Body of pancreas (tissue), 4 donors: ENCODE results near the gene ANKUB1.

ENCODE experiments used
- POLR2A ChIP-seq, 3 donors: fragments of 450-650 bp; IDR thresholded peaks; one replicate each; pipeline ENCODE4 v1.6.1; 2016; ENCODE audit warnings: antibody characterized with exemption in 3 of 3, mild to moderate bottlenecking in 2 of 3
- TF ChIP-seq, protein P1 (sequence below), 7 experiments: fragments of 450-650 bp in 4 of 7; fragments of 200-600 bp in 3 of 7; sonication (generic) in 3 of 7; IDR thresholded peaks; one replicate each; pipeline ENCODE4 v1.5.1; 2016 to 2019; ENCODE audit warnings: antibody characterized with exemption in 7 of 7

DNA sequence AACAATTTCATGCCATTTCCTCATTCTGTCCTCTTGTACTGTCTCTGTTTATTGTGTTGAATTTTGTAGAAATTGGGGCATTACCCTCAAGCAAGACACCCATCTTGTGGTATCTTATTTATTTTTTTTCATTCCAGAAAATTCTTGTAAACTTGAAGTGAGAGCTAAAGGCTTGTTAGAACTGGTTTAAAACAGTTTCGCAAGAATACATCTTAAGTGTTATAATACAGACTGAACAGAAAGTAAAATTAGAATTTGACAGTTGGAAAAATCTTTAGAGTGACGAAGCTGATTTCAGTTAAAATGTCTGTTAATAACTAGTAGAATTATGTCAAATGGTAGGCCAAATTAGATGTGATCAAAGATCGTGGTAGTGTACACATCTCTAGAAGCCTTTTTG lies 47.5 kb upstream of the ANKUB1 start:
- TF ChIP-seq, protein P1, sequence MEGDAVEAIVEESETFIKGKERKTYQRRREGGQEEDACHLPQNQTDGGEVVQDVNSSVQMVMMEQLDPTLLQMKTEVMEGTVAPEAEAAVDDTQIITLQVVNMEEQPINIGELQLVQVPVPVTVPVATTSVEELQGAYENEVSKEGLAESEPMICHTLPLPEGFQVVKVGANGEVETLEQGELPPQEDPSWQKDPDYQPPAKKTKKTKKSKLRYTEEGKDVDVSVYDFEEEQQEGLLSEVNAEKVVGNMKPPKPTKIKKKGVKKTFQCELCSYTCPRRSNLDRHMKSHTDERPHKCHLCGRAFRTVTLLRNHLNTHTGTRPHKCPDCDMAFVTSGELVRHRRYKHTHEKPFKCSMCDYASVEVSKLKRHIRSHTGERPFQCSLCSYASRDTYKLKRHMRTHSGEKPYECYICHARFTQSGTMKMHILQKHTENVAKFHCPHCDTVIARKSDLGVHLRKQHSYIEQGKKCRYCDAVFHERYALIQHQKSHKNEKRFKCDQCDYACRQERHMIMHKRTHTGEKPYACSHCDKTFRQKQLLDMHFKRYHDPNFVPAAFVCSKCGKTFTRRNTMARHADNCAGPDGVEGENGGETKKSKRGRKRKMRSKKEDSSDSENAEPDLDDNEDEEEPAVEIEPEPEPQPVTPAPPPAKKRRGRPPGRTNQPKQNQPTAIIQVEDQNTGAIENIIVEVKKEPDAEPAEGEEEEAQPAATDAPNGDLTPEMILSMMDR (IDR thresholded peaks at IDR 0.05) = no peak
- TF ChIP-seq POLR2A (IDR thresholded peaks at IDR 0.05) = no peak
